H9 (cell line): Measurements from ENCODE around the gene ATP8A1. TPM values are rescaled to one million over a fixed set of nuclear protein-coding genes. Genes with fewer than 3 reads are reported as not detected.

ENCODE experiments used
- DNase-seq: peaks from one replicate; pipeline ENCODE4 v3.0.0-alpha.2; 2017
- H2AFZ ChIP-seq: one replicate; pipeline ENCODE4 v1.6.1; 2013; ENCODE audit warnings: mild to moderate bottlenecking, low read length, control low read depth, moderate library complexity
- H2AK5ac ChIP-seq: 2 replicates; pipeline ENCODE4 v1.6.1; 2013; ENCODE audit warnings: low read length, control low read depth, mixed read lengths; ENCODE audit not compliant: insufficient read length
- H2BK120ac ChIP-seq: one replicate; pipeline ENCODE4 v1.6.1; 2013; ENCODE audit warnings: low read depth, mild to moderate bottlenecking, low read length, control low read depth, inconsistent platforms; ENCODE audit not compliant: poor library complexity, severe bottlenecking
- H2BK12ac ChIP-seq: 2 replicates; pipeline ENCODE4 v1.6.1; 2013; ENCODE audit warnings: low read length, control low read depth, mixed read lengths, low read depth; ENCODE audit not compliant: insufficient read length
- H2BK15ac ChIP-seq: 2 replicates; pipeline ENCODE4 v1.6.1; 2013; ENCODE audit warnings: low read depth, low read length, control low read depth
- H2BK20ac ChIP-seq: one replicate; pipeline ENCODE4 v1.6.1; 2013; ENCODE audit warnings: low read depth, mild to moderate bottlenecking, low read length, control low read depth, inconsistent platforms; ENCODE audit not compliant: poor library complexity, severe bottlenecking
- H2BK5ac ChIP-seq: 2 replicates; pipeline ENCODE4 v1.6.1; 2013; ENCODE audit warnings: low read length, control low read depth, mixed read lengths; ENCODE audit not compliant: insufficient read length
- H3K14ac ChIP-seq: 2 replicates; pipeline ENCODE4 v1.6.1; 2013; ENCODE audit warnings: low read length, control low read depth; ENCODE audit not compliant: insufficient read depth
- H3K18ac ChIP-seq: 2 replicates; pipeline ENCODE4 v1.6.1; 2013; ENCODE audit warnings: low read depth, mild to moderate bottlenecking, mixed read lengths, low read length, control low read depth; ENCODE audit not compliant: insufficient read length
- H3K23ac ChIP-seq: 2 replicates; pipeline ENCODE4 v1.6.1; 2013; ENCODE audit warnings: low read length, control low read depth, mixed read lengths, low read depth; ENCODE audit not compliant: insufficient read length
- H3K23me2 ChIP-seq: 2 replicates; pipeline ENCODE4 v1.6.1; 2013; ENCODE audit warnings: low read depth, mild to moderate bottlenecking, mixed read lengths, low read length, control low read depth; ENCODE audit not compliant: insufficient read length, poor library complexity, severe bottlenecking
- H3K27ac ChIP-seq: 2 replicates; pipeline ENCODE4 v1.5.1; 2013; ENCODE audit warnings: low read length, control low read depth, mixed read lengths, low read depth; ENCODE audit not compliant: insufficient read length
- H3K27me3 ChIP-seq: 2 replicates; pipeline ENCODE4 v1.6.1; 2013; ENCODE audit warnings: low read length, control low read depth, inconsistent platforms; ENCODE audit not compliant: insufficient read depth
- H3K4ac ChIP-seq: 2 replicates; pipeline ENCODE4 v1.6.1; 2013; ENCODE audit warnings: low read depth, mild to moderate bottlenecking, control low read depth, inconsistent platforms, low read length, moderate library complexity
- H3K4me1 ChIP-seq: 2 replicates; pipeline ENCODE4 v1.6.1; 2013; ENCODE audit warnings: low read length, control low read depth, inconsistent platforms; ENCODE audit not compliant: insufficient read depth
- H3K4me2 ChIP-seq: 2 replicates; pipeline ENCODE4 v1.6.1; 2013; ENCODE audit warnings: low read length, control low read depth, mixed read lengths; ENCODE audit not compliant: insufficient read length, insufficient read depth
- H3K56ac ChIP-seq: 2 replicates; pipeline ENCODE4 v1.6.1; 2013; ENCODE audit warnings: low read depth, mild to moderate bottlenecking, mixed read lengths, low read length, control low read depth; ENCODE audit not compliant: insufficient read length
- H3K79me1 ChIP-seq: 2 replicates; pipeline ENCODE4 v1.6.1; 2013; ENCODE audit warnings: low read depth, mild to moderate bottlenecking, moderate library complexity, low read length, control low read depth, inconsistent platforms; ENCODE audit not compliant: insufficient read depth, poor library complexity, severe bottlenecking
- H3K79me2 ChIP-seq: 2 replicates; pipeline ENCODE4 v1.6.1; 2013; ENCODE audit warnings: low read length, control low read depth, inconsistent platforms; ENCODE audit not compliant: insufficient read depth
- H3K9ac ChIP-seq: 2 replicates; pipeline ENCODE4 v1.6.1; 2013; ENCODE audit warnings: low read length, control low read depth, mixed read lengths; ENCODE audit not compliant: insufficient read length; ENCODE audit errors: extremely low read depth
- H3K9me3 ChIP-seq: one replicate; pipeline ENCODE4 v1.6.1; 2013; ENCODE audit warnings: low read depth, low read length, inconsistent platforms; ENCODE audit not compliant: control insufficient read depth
- H3T11ph ChIP-seq: one replicate; pipeline ENCODE4 v1.6.1; 2013; ENCODE audit warnings: mild to moderate bottlenecking, low read length, control low read depth, inconsistent platforms
- H4K20me1 ChIP-seq: one replicate; pipeline ENCODE4 v1.6.1; 2013; ENCODE audit not compliant: control insufficient read depth, insufficient read length, insufficient read depth
- H4K5ac ChIP-seq: 2 replicates; pipeline ENCODE4 v1.6.1; 2013; ENCODE audit warnings: low read depth, mild to moderate bottlenecking, mixed read lengths, low read length, control low read depth; ENCODE audit not compliant: insufficient read length
- H4K8ac ChIP-seq: replicated peaks from 2 replicates; pipeline ENCODE4 v1.6.1; 2013; ENCODE audit warnings: low read length, control low read depth, mixed read lengths, low read depth; ENCODE audit not compliant: insufficient read length
- H4K91ac ChIP-seq: 2 replicates; pipeline ENCODE4 v1.6.1; 2013; ENCODE audit warnings: low read depth, mild to moderate bottlenecking, moderate library complexity, mixed read lengths, low read length, control low read depth; ENCODE audit not compliant: insufficient read length
- H3K27ac Mint-ChIP-seq, 3 experiments: 2 replicates in 2 of 3; 3 replicates in 1 of 3; pipeline ENCODE4 v1.8.0; 2020 to 2021; ENCODE audit warnings: mixed read lengths in 3 of 3, mild to moderate bottlenecking in 1 of 3, moderate library complexity in 1 of 3
- H3K27me3 Mint-ChIP-seq: 2 replicates; pipeline ENCODE4 v1.8.0; 2021; ENCODE audit warnings: low read depth, mild to moderate bottlenecking, moderate library complexity, mixed read lengths
- H3K36me3 Mint-ChIP-seq, 3 experiments: 2 replicates in 2 of 3; 3 replicates in 1 of 3; pipeline ENCODE4 v1.8.0; 2020 to 2021; ENCODE audit warnings: low read depth in 3 of 3, mixed read lengths in 3 of 3; ENCODE audit not compliant: insufficient read depth in 1 of 3
- H3K4me1 Mint-ChIP-seq, 2 experiments: 2 replicates each; pipeline ENCODE4 v1.8.0; 2020; ENCODE audit warnings: mixed read lengths in 2 of 2
- H3K4me3 Mint-ChIP-seq, 2 experiments: 2 replicates in 1 of 2; 3 replicates in 1 of 2; pipeline ENCODE4 v1.8.0; 2020 to 2021; ENCODE audit warnings: mild to moderate bottlenecking in 2 of 2, mixed read lengths in 2 of 2, moderate library complexity in 1 of 2
- H3K9me3 Mint-ChIP-seq, 2 experiments: 2 replicates in 1 of 2; 3 replicates in 1 of 2; pipeline ENCODE4 v1.8.0; 2020; ENCODE audit warnings: mild to moderate bottlenecking in 2 of 2, mixed read lengths in 2 of 2, moderate library complexity in 1 of 2
- CTCF ChIP-seq: fragments of 200-600 bp; sonication (generic); conservative IDR thresholded peaks from 3 replicates; pipeline ENCODE4 v1.8.0; 2021; ENCODE audit warnings: antibody characterized with exemption, mild to moderate bottlenecking
- WGBS: extraction: QIAGEN DNeasy Blood & Tissue Kit; methylation state at CpG from one replicate; pipeline ENCODE4 v1.1.7; 2013; ENCODE audit warnings: missing lambda C conversion rate, low lambda C conversion rate, mixed read lengths; ENCODE audit not compliant: insufficient read length; ENCODE audit errors: extremely low coverage; 5-methylcytosine and 5-hydroxymethylcytosine counted together
- total RNA-seq: library from RNA; stranded (reverse); gene quantifications from 2 replicates; pipeline ENCODE4 v1.2.1, GENCODE V29; 2021

ATP8A1 gene
- total RNA-seq, 1 experiment from 2014 or later: 5.1 TPM

- no peak overlapping the region for H4K91ac ChIP-seq
- H3K56ac ChIP-seq: no peak overlapping the region
- no peaks in the 10 kb centered on the region for H3K4me1 ChIP-seq
- H3K9me3 ChIP-seq: no peaks in the 10 kb centered on the region
- WGBS: no CpG with 5 or more reads among the region's 3 CpGs
- Mint-ChIP-seq H3K4me3 (no peak overlapping the region), H3K4me1 (no peaks in the 10 kb centered on the region), H3K27ac (no peak overlapping the region), H3K9me3 (peaks cover 0 to 2% of the 10 kb centered on the region in 2 experiments; a peak in 2 of 5 replicates), H3K27me3 (no peaks in the 10 kb centered on the region), H3K36me3 (peaks cover 14 to 22% (median 17%) of the 10 kb centered on the region in 3 experiments; a peak in 6 of 7 replicates)
- no peak overlapping the region for H2BK5ac ChIP-seq
- DNase-seq: no peak
- no peak overlapping the region for H2BK15ac ChIP-seq
- no peaks in the 10 kb centered on the region for H3K79me2 ChIP-seq
- no peaks in the 10 kb centered on the region for H3K27me3 ChIP-seq
- no peak overlapping the region for H3K23ac ChIP-seq
- no peak overlapping the region for H3K27ac ChIP-seq
- H4K5ac ChIP-seq: no peak overlapping the region
- H4K8ac ChIP-seq: no peak overlapping the region
- H3K14ac ChIP-seq: no peak overlapping the region
- H2AFZ ChIP-seq: no peak overlapping the region
- H3K79me1 ChIP-seq: no peaks in the 10 kb centered on the region
- TF ChIP-seq CTCF: no peak
- H2AK5ac ChIP-seq: no peak overlapping the region
- H3T11ph ChIP-seq: no peak overlapping the region
- no peak overlapping the region for H3K18ac ChIP-seq
- H4K20me1 ChIP-seq: no peaks in the 10 kb centered on the region
- H3K23me2 ChIP-seq: no peaks in the 10 kb centered on the region
- no peak overlapping the region for H2BK12ac ChIP-seq
- H3K9ac ChIP-seq: no peak overlapping the region
- no peak overlapping the region for H3K4me2 ChIP-seq
- no peak overlapping the region for H2BK120ac ChIP-seq
- no peak overlapping the region for H3K4ac ChIP-seq
- H2BK20ac ChIP-seq: no peak overlapping the region
Observed at GRCh38 chr4:42560467-42560861, 96.4 kb downstream of the ATP8A1 start.
